Activated T-helper 2 cell treated with anti-CD3 and anti-CD28 coated beads, Interferon-gamma antibody, Interleukin-2, Interleukin-4, amounts not matched to agents 10 μg/mL and 5 μg/mL and 100 μg/mL, durations not matched to agents 14 hours and 24 hours and 36 hours (primary cell): ENCODE results near the gene ZNRF1. TPM values are rescaled to one million over a fixed set of nuclear protein-coding genes. Genes with fewer than 3 reads are reported as not detected.

ENCODE experiments used
- DNase-seq: peaks from one replicate; pipeline ENCODE4 v3.0.0; 2021; ENCODE audit warnings: low spot score
- H3K27ac Mint-ChIP-seq: one replicate; pipeline ENCODE4 v1.8.0; 2021; ENCODE audit warnings: mixed read lengths
- H3K27me3 Mint-ChIP-seq: one replicate; pipeline ENCODE4 v1.8.0; 2021; ENCODE audit warnings: low read depth, mixed read lengths
- H3K36me3 Mint-ChIP-seq: one replicate; pipeline ENCODE4 v1.8.0; 2021; ENCODE audit warnings: low read depth, mixed read lengths
- H3K4me1 Mint-ChIP-seq: one replicate; pipeline ENCODE4 v1.8.0; 2021; ENCODE audit warnings: low read depth, mixed read lengths
- H3K4me3 Mint-ChIP-seq: one replicate; pipeline ENCODE4 v1.8.0; 2021; ENCODE audit warnings: low read depth, mild to moderate bottlenecking, moderate library complexity, mixed read lengths
- H3K9me3 Mint-ChIP-seq: one replicate; pipeline ENCODE4 v1.8.0; 2021; ENCODE audit warnings: mixed read lengths
- intact Hi-C: fragments of 100-400 bp; cut with micrococcal nuclease; formaldehyde crosslinking; loops from one replicate; pipeline ENCODE4 v1.15.1; 2023
- total RNA-seq: library from RNA; stranded (reverse); gene quantifications from 2 replicates; pipeline ENCODE4 v1.2.3, GENCODE V29; 2022

Gene ZNRF1
- total RNA-seq, 1 donor from 2014 or later = 34.8 TPM

GRCh38 chr16:75038036-75038858 lies 39.4 kb downstream of the ZNRF1 start:
- no peaks in the 10 kb centered on the region for H3K27me3 Mint-ChIP-seq
- H3K4me1 Mint-ChIP-seq = peaks cover 19% of the 10 kb centered on the region
- peaks cover 58% of the 10 kb centered on the region for H3K36me3 Mint-ChIP-seq
- no peak for DNase-seq
- peaks cover 27% of the 10 kb centered on the region for H3K9me3 Mint-ChIP-seq
- H3K27ac Mint-ChIP-seq = no peak overlapping the region
- intact Hi-C loops = no loop called here
- H3K4me3 Mint-ChIP-seq = no peak overlapping the region

- DNase-seq = no peak
- Mint-ChIP-seq H3K4me3 (no peak overlapping the region), H3K27me3 (no peaks in the 10 kb centered on the region), H3K9me3 (peaks cover 27% of the 10 kb centered on the region), H3K27ac (no peak overlapping the region), H3K4me1 (peaks cover 19% of the 10 kb centered on the region), H3K36me3 (peaks cover 60% of the 10 kb centered on the region)
- intact Hi-C loops = no loop called here
These were observed 41.1 kb downstream of the ZNRF1 start for GRCh38 chr16:75039941-75040340.

- intact Hi-C loops = no loop called here
- Mint-ChIP-seq H3K27ac (no peak overlapping the region), H3K4me3 (no peak overlapping the region), H3K9me3 (peaks cover 13% of the 10 kb centered on the region), H3K4me1 (peaks cover 19% of the 10 kb centered on the region), H3K36me3 (peaks cover 43% of the 10 kb centered on the region), H3K27me3 (no peaks in the 10 kb centered on the region)
- DNase-seq = no peak
These were observed 43.8 kb downstream of the ZNRF1 start for GRCh38 chr16:75042426-75043174.

GRCh38 chr16:75043175-75043895 lies 44.5 kb downstream of the ZNRF1 start:
- Mint-ChIP-seq H3K36me3 (peaks cover 37% of the 10 kb centered on the region), H3K27ac (no peak overlapping the region), H3K4me1 (peaks cover 19% of the 10 kb centered on the region), H3K9me3 (peaks cover 6% of the 10 kb centered on the region), H3K4me3 (no peak overlapping the region), H3K27me3 (no peaks in the 10 kb centered on the region)
- intact Hi-C loops = no loop called here
- no peak for DNase-seq

GRCh38 chr16:75044800-75045361 lies 46.1 kb downstream of the ZNRF1 start:
- DNase-seq = no peak
- Mint-ChIP-seq H3K27me3 (no peaks in the 10 kb centered on the region), H3K36me3 (peaks cover 34% of the 10 kb centered on the region), H3K4me3 (no peak overlapping the region), H3K27ac (no peak overlapping the region), H3K4me1 (peaks cover 15% of the 10 kb centered on the region), H3K9me3 (peaks cover 4% of the 10 kb centered on the region)
- intact Hi-C loops = no loop called here

GRCh38 chr16:75045424-75045823 lies 46.6 kb downstream of the ZNRF1 start:
- no peaks in the 10 kb centered on the region for H3K27me3 Mint-ChIP-seq
- DNase-seq = no peak
- peaks cover 15% of the 10 kb centered on the region for H3K4me1 Mint-ChIP-seq
- H3K9me3 Mint-ChIP-seq = peaks cover 6% of the 10 kb centered on the region
- no peak overlapping the region for H3K27ac Mint-ChIP-seq
- peaks cover 30% of the 10 kb centered on the region for H3K36me3 Mint-ChIP-seq
- intact Hi-C loops = no loop called here
- H3K4me3 Mint-ChIP-seq = no peak overlapping the region

- Mint-ChIP-seq H3K27me3 (no peaks in the 10 kb centered on the region), H3K36me3 (peaks cover 19% of the 10 kb centered on the region), H3K27ac (no peak overlapping the region), H3K9me3 (peaks cover 6% of the 10 kb centered on the region), H3K4me3 (no peak overlapping the region), H3K4me1 (peaks cover 6% of the 10 kb centered on the region)
- intact Hi-C loops = no loop called here
- no peak for DNase-seq
These were observed 49.2 kb downstream of the ZNRF1 start for GRCh38 chr16:75048054-75048453.

- Mint-ChIP-seq H3K27me3 (no peaks in the 10 kb centered on the region), H3K27ac (no peak overlapping the region), H3K9me3 (peaks cover 6% of the 10 kb centered on the region), H3K4me3 (no peak overlapping the region), H3K36me3 (peaks cover 15% of the 10 kb centered on the region), H3K4me1 (peaks cover 1% of the 10 kb centered on the region)
- intact Hi-C loops = no loop called here
- no peak for DNase-seq
These were observed 49.7 kb downstream of the ZNRF1 start for GRCh38 chr16:75048530-75048929.

- H3K4me1 Mint-ChIP-seq = peaks cover 10% of the 10 kb centered on the region
- DNase-seq = no peak
- H3K27me3 Mint-ChIP-seq = no peaks in the 10 kb centered on the region
- no peak overlapping the region for H3K27ac Mint-ChIP-seq
- H3K36me3 Mint-ChIP-seq = peaks cover 5% of the 10 kb centered on the region
- H3K4me3 Mint-ChIP-seq = no peak overlapping the region
- peaks cover 6% of the 10 kb centered on the region for H3K9me3 Mint-ChIP-seq
- intact Hi-C loops = no loop called here
These were observed 53.8 kb downstream of the ZNRF1 start for GRCh38 chr16:75052481-75053202.

- Mint-ChIP-seq H3K27me3 (no peaks in the 10 kb centered on the region), H3K4me1 (peaks cover 10% of the 10 kb centered on the region), H3K9me3 (peaks cover 6% of the 10 kb centered on the region), H3K27ac (no peak overlapping the region), H3K4me3 (no peak overlapping the region), H3K36me3 (peaks cover 13% of the 10 kb centered on the region)
- intact Hi-C loops = no loop called here
- no peak for DNase-seq
These were observed 55.1 kb downstream of the ZNRF1 start for GRCh38 chr16:75053791-75054555.

GRCh38 chr16:75054556-75054947 lies 55.7 kb downstream of the ZNRF1 start:
- Mint-ChIP-seq H3K4me1 (peaks cover 12% of the 10 kb centered on the region), H3K36me3 (peaks cover 13% of the 10 kb centered on the region), H3K9me3 (peaks cover 5% of the 10 kb centered on the region), H3K27ac (no peak overlapping the region), H3K4me3 (no peak overlapping the region), H3K27me3 (no peaks in the 10 kb centered on the region)
- no peak for DNase-seq
- intact Hi-C loops = no loop called here
